Kidney capillary endothelial cell (primary cell): ENCODE measurements around the gene TCHP.
A peak's percentile ranks its signal among the peaks of the same experiment; 100 is the strongest.
"Not testable (repeated sequence)": the region's sequence is repeated elsewhere in the genome, so short reads cannot be mapped to it uniquely, and the experiment has no call there.

Experiments
- DNase-seq: peaks from one replicate; pipeline ENCODE4 v3.0.0-alpha.2; 2018; ENCODE audit warnings: low spot score

TCHP gene

GRCh38 chr12:109899783-109900751 lies at the start of gene TCHP:
Gene TCHP, plus strand, starts transcription at chr12:109900274. Its CDS starts 2,753 bp downstream, at chr12:109903027.
- DNase-seq = peak; percentile 78

DNA sequence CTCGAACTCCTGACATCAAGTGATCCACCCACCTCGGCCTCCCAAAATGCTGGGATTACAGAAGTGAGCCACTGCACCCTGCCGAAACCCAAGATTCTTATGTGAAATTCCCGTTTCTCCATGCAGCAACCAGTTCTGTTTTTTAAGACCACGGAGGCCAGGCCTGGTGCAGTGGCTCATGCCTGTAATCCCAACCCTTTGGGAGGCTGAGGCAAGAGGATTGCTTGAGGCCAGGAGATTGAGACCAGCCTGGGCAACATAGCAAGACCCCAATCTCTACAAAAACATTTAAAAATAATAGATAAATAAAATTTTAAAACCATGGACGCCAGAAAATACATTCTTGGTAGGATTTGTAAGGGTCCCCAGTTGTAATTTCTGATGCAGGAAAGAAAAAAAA lies 49.6 kb upstream of the TCHP start:
- DNase-seq = not testable (repeated sequence)

GRCh38 chr12:109855377-109855776 lies 44.7 kb upstream of the TCHP start:
- DNase-seq = no peak

DNA sequence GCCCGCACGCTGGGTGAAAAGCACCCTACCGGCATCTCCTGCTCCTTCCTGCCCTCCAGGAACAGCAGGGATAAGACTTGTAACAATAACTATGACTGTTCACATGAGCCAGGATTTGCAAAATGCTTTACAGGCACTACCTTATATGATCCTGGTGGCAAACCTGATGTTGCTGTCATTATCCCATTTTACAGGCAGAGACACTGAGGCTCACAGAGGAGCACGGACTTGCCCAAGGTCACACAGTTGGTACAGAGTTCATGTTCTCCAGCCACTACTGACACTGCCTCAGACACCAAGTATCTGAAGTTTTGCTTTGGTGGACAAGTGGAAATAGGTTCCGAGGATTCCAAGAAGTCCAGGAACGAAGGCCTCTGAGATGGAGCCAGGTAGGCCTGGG lies 42.4 kb upstream of the TCHP start:
- no peak for DNase-seq

DNA sequence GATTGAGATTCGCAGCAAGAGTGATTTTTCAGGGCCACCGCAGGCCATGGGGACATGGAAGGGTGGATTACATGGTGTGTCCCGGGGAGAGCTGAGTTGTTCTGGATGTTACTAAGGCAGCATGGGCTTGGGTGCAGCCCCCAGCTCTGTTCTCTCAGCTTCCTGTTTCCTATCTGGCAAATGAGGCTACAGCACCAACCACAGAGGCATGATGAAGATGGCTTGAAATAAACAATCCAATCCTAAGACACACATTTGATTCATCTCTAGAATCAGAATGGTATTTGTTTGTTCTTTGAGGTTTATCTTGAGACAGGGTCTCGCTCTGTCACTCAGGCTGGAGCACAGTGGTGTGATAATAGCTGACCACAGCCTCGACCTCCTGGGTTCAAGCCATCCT lies 41.3 kb upstream of the TCHP start:
- no peak for DNase-seq

DNA sequence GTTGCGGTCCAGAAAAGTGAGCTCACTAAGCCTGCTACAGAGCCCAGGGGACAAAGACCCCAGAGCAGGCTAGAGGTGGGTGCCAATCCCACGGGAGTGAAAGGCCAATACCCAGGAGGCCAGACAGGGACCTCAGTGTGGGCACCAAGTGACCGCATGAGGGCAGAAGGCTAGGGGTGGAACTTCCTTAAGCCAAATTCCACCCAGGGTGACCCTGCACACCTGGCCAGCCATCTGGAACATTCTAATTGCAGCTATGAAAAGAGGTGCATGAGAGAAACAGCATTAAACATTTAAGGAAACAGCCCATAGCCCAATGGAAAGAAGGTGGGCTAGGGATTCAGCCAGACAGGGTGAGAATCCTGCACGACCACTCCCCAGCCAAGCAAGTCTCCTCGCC lies 39.1 kb upstream of the TCHP start:
- no peak for DNase-seq

- DNase-seq = no peak
Observed at GRCh38 chr12:109861689-109862314, 38.3 kb upstream of the TCHP start.

GRCh38 chr12:109862491-109862890 lies 37.6 kb upstream of the TCHP start:
- DNase-seq = not testable (repeated sequence)

DNA sequence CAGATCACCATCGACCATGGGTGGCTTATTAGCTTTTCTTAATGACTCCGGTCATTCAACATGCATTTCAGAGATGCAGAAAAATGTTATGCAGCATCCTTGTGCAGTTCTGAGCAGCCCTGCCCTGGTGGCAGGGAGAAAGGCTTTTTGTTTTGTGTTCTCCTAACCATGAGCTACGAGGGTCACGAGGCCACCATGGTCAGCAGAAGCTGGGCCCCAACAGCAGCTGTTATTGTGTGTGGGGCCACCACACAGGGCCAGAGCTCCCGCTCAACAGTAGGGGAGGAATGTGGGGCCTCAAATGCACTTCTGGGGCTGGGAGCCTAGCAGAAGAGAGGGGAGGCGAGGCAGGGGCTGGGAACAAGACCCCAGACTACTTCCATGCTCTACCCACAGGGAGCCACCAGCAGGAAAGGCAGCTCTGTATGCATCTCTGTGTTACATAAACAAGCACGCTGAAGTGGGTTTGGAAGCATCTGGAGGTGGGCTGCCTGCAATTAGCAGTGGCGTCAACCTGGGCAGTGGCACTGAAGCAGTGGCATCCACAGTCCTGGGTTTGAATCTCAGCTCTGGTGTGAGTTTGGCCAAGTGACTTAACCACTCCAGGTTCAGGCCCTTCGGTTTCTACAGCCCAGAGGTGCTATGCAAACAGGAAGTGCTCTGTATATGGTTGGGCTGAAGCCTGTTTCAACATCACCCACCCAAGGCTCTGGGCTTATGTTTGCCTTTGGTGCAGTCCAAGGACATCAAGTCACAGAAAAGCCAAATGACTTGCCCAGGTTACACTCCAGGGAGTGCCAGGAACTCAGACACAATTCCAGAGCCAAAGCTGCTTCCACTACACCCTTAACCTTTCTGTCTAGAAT lies 36.0 kb upstream of the TCHP start:
- no peak for DNase-seq

DNA sequence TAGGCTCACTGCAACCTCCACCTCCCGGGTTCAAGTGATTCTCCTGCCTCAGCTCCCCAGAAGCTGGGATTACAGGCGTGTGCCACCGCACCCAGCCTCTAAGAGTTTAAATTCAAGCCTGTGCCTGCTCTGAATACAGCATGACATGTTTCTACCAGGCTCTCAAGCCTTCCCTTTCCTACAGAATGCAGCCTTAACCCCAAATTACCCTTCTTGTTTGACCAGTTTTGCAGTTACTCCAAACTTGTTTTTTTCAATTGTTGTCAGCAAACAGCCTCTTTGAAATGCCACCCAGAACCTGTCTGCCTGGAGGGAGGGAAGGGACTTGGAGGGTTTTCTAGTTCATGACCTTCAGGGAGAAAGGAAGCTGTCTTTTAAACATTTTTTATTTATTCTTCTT lies 35.2 kb upstream of the TCHP start:
- DNase-seq = no peak

DNA sequence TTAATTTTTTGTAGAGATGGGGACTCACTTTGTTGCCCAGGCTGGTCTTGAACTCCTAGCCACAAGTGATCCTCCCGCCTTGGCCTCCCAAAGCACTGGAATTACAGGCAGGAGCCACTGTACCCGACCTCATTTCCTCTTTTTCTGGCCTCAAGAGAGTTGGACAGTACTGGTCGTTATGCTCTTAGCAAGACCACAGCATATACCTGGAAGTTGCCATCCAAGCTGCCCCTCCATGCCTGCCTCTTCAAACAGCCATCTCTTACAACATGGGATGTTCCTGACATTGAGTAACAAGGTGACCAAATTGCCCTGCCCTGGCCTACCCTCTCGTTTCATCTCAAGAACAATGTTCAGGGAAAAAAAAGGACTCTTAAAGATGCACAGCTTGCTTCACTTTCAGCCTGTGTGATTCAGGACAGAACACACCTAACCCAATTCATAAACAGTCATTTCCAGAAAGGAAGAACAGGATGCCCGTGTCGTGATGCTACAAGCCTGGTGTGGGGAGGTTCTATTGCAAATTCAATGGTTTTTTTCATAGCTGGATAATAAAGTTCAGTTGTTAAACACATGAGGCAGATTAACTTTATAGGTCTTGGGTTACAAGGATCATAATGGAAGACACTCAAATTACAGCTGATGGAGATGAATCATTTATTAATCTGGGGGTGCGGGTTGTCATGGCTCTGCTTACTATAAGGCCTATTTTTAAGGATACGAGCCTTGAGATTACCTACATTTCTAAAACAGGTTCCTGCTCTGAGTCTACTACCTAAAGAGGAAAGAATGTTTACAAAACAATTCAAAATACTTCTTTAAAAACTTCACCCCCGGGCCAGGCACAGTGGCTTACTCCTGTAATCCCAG lies 31.7 kb upstream of the TCHP start:
- no peak for DNase-seq

- no peak for DNase-seq
Observed at GRCh38 chr12:109870648-109871047, 29.4 kb upstream of the TCHP start.

- DNase-seq = no peak
Observed at GRCh38 chr12:109871668-109872314, 28.3 kb upstream of the TCHP start.

GRCh38 chr12:109873653-109874052 lies 26.4 kb upstream of the TCHP start:
- DNase-seq = no peak

GRCh38 chr12:109875572-109876131 lies 24.4 kb upstream of the TCHP start:
- no peak for DNase-seq

DNA sequence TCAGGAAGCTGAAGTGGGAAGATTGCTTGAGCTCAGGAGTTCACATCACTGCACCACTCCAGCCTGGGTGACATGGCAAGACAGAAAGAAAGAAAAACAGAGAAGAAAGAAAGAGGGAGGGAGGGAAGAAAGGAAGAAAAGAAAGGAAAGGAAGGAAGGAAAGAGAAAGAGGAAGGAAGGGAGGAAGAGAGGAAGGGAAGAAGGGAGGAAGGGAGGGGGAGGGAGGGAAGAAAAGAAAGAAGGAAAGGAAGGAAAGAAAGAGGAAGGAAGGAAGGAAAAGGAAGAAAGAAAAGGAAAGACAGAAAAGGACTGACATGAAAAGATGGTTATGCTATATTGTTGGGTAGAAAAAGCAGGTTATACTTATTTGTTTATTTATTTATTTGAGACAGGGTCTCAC lies 23.7 kb upstream of the TCHP start:
- DNase-seq = no peak

DNA sequence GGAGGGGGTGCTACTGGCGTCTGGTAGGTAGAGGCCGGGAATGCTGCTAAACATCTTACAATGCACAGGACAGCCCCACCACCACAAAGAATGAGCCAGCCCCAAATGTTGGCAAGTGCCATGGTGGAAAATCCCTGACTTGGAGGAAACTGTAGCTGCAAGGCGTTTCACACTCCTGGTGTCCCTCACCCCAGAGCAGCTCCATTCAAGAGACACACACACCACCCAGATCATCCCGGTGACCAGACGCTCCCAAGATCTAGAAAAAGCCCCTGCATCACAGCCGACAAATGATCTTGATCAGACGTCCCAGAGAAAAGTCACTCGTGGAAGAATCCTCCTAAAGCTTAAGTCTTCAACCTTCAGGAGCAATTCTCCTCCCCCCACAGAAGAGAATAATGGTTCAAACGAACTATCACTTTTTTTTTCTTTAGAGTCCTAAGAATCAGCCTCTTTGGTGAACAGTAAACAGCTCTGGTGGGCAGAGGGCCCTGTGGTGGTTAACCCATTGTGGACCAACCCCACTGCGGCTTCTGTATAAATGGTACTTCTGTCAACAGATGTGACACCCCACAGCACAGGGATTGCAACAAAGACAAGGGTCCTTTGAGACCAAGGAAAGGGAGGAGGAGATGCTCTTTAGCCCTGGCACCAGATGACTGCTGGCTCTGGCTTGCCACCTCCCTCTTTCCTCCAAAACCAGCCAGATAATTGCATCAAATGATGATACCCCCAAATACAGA lies 22.4 kb upstream of the TCHP start:
- no peak for DNase-seq

- DNase-seq = no peak
Observed at GRCh38 chr12:109878247-109878625, 21.8 kb upstream of the TCHP start.

- DNase-seq = no peak
Observed at GRCh38 chr12:109878749-109879148, 21.3 kb upstream of the TCHP start.
